Endothelial cell of umbilical vein (primary cell): Measurements from ENCODE around the gene LRRC28.

ENCODE experiments used
- CTCF ChIP-seq, 2 donors: IDR thresholded peaks; 1 replicate in 1 of 2; 2 replicates in 1 of 2; pipeline ENCODE4 v1.5.1; 2011; ENCODE audit warnings: low read length in 2 of 2, mild to moderate bottlenecking in 2 of 2, moderate library complexity in 2 of 2, control low read depth in 1 of 2, inconsistent platforms in 1 of 2, low read depth in 1 of 2; ENCODE audit not compliant: insufficient read depth in 1 of 2; ENCODE audit errors: extremely low read depth in 1 of 2
- EZH2 ChIP-seq: IDR thresholded peaks from 2 replicates; pipeline ENCODE4 v1.6.1; 2012; ENCODE audit warnings: borderline replicate concordance, low read depth, mild to moderate bottlenecking, moderate library complexity, low read length, inconsistent platforms; ENCODE audit not compliant: severe bottlenecking
- FOS ChIP-seq: IDR thresholded peaks from 2 replicates; pipeline ENCODE4 v1.6.1; 2011; ENCODE audit warnings: mild to moderate bottlenecking, low read length, moderate library complexity, borderline replicate concordance; ENCODE audit not compliant: insufficient read depth
- JUN ChIP-seq: IDR thresholded peaks from 2 replicates; pipeline ENCODE4 v1.6.1; 2011; ENCODE audit warnings: borderline replicate concordance, low read depth; ENCODE audit not compliant: insufficient read length, insufficient read depth
- MYC ChIP-seq: IDR thresholded peaks from one replicate; pipeline ENCODE4 v1.6.1; 2011; ENCODE audit warnings: mild to moderate bottlenecking, low read depth, low read length
- POLR2A ChIP-seq: IDR thresholded peaks from 2 replicates; pipeline ENCODE4 v1.6.1; 2012; ENCODE audit warnings: low read depth, mild to moderate bottlenecking, control low read depth, low read length
- POLR2AphosphoS5 ChIP-seq: IDR thresholded peaks from 2 replicates; pipeline ENCODE4 v1.6.1; 2012; ENCODE audit warnings: low read depth, mild to moderate bottlenecking, control low read depth, low read length, moderate library complexity; ENCODE audit not compliant: insufficient read depth
- TF ChIP-seq, protein P1 (sequence below): IDR thresholded peaks from 2 replicates; pipeline ENCODE4 v1.6.1; 2011; ENCODE audit not compliant: insufficient read depth, insufficient read length

GRCh38 chr15:99324082-99324620 lies 72.9 kb downstream of the LRRC28 start:
- TF ChIP-seq CTCF (IDR thresholded peaks at IDR 0.05; ENCODE audit: extremely low read depth in 1 of 2, insufficient read depth in 1 of 2, low read depth in 1 of 2, low read length in 2 of 2): no peak
- TF ChIP-seq, protein P1, sequence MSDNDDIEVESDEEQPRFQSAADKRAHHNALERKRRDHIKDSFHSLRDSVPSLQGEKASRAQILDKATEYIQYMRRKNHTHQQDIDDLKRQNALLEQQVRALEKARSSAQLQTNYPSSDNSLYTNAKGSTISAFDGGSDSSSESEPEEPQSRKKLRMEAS: no peak
- TF ChIP-seq JUN: no peak
- no peak for TF ChIP-seq POLR2A
- no peak for TF ChIP-seq POLR2AphosphoS5
- no peak for TF ChIP-seq EZH2
- no peak for TF ChIP-seq FOS
- TF ChIP-seq MYC: no peak
